Tracheal epithelial cell (primary cell): Measurements from ENCODE around the gene ZNF79. TPM values are rescaled to one million over a fixed set of nuclear protein-coding genes. Genes with fewer than 3 reads are reported as not detected.

Experiments
- total RNA-seq: library from RNA; depleted of rRNA; stranded (reverse); fragments of >200 nt; gene quantifications from 2 replicates; pipeline ENCODE4 v1.2.1, GENCODE V29; 2014

ZNF79 gene
- 8.3 and 10.8 TPM in 2 replicates for total RNA-seq

GRCh38 chr9:127423934-127424675, at the start of gene ZNF79:
ZNF79 (plus strand) TSS chr9:127424382; CDS start chr9:127424788, 406 bp downstream.

GRCh38 chr9:127396808-127397645, 27.2 kb upstream of the ZNF79 start, which contains the start of gene SLC2A8:
SLC2A8 (plus strand) TSS chr9:127397169; CDS start chr9:127397231, 62 bp downstream.

GRCh38 chr9:127450830-127451607, 26.8 kb downstream of the ZNF79 start, which contains the start of the genes LRSAM1 and RPL12:
LRSAM1 (plus strand) TSS chr9:127451510; CDS start chr9:127454528, 3,018 bp downstream.
RPL12 (minus strand) TSS chr9:127451406; CDS start chr9:127451317, 89 bp downstream.

Other genes with a start within 250 kb of the ZNF79 start
- gene GARNL3, start 159.6 kb upstream of the ZNF79 start, total RNA-seq, result 6.0 and 6.5 TPM in 2 replicates
- 7.2 and 8.5 TPM in 2 replicates for gene SLC2A8, start 27.2 kb upstream of the ZNF79 start, total RNA-seq
- gene RPL12, start 27.0 kb downstream of the ZNF79 start, total RNA-seq, result 2,568 and 3,770 TPM in 2 replicates
- 11.1 and 14.0 TPM in 2 replicates for gene LRSAM1, start 27.1 kb downstream of the ZNF79 start, total RNA-seq
- gene STXBP1, start 187.9 kb downstream of the ZNF79 start, total RNA-seq, result 7.2 and 10.2 TPM in 2 replicates